Measurements from ENCODE around the gene TMEM82.

The TMEM82 gene

DNA sequence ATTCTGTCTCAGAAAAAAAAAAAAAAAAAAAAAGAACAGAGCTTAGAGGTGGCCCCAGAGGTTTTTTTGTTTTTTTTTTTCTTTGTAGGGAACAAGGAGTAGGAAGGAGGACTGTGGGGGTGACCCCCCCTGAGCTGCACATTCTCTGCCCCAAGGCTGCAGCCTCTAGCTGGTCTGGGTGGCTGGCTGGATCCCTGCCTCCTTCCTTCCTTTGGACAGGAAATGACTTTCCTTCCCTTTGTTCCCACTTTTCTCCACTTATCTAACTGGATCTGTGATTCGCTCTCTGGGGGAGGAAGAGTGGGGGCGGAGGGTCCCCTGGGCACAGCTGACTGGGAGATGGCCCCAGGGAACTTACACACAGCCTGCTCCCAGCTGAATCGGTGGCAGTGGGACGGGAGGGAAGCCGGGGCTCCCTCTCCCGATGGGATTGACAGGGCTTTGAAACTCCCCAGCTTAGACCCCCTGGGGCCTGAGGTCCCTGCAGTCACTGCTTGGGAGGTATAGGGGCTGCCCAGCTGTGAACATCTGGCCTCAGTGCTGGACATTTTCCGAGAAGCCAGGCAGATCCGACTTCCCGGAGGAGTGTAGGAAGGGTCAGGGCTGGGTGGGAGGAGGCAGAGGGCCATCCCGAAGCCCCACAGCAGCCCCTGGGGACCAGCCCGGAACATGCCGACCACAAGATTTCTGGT lies 18.4 kb downstream of the TMEM82 start (continued):
- TF ChIP-seq, protein P1, sequence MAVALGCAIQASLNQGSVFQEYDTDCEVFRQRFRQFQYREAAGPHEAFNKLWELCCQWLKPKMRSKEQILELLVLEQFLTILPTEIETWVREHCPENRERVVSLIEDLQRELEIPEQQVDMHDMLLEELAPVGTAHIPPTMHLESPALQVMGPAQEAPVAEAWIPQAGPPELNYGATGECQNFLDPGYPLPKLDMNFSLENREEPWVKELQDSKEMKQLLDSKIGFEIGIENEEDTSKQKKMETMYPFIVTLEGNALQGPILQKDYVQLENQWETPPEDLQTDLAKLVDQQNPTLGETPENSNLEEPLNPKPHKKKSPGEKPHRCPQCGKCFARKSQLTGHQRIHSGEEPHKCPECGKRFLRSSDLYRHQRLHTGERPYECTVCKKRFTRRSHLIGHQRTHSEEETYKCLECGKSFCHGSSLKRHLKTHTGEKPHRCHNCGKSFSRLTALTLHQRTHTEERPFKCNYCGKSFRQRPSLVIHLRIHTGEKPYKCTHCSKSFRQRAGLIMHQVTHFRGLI (tag by site-specific recombination; IDR thresholded peaks at IDR 0.05), result no peak
- TF ChIP-seq ZEB2 (tag by site-specific recombination; IDR thresholded peaks at IDR 0.05) (0 out of 2 replicates have a peak, but pooled peaks have one; percentile 18), FEZF1 (tag by site-specific recombination; IDR thresholded peaks at IDR 0.05) (no peak), ZBTB8A (tag by site-specific recombination; IDR thresholded peaks at IDR 0.05) (no peak), HOXA7 (CRISPR knock-in tag; IDR thresholded peaks at IDR 0.05; ENCODE audit: borderline replicate concordance) (no peak), ZNF174 (tag by site-specific recombination; IDR thresholded peaks at IDR 0.05) (no peak), ZNF37A (tag by site-specific recombination; IDR thresholded peaks at IDR 0.05) (no peak), ZNF529 (tag by site-specific recombination; IDR thresholded peaks at IDR 0.05; ENCODE audit: insufficient replicate concordance) (no peak), ZNF138 (tag by site-specific recombination; IDR thresholded peaks at IDR 0.05; ENCODE audit: borderline replicate concordance) (no peak), ZNF423 (tag by site-specific recombination; IDR thresholded peaks at IDR 0.05) (peak; percentile 66; the same call in 1 of the 2 replicates), ZNF707 (tag by site-specific recombination; IDR thresholded peaks at IDR 0.05) (no peak), ZNF10 (tag by site-specific recombination; IDR thresholded peaks at IDR 0.05) (no peak), ZNF292 (tag by site-specific recombination; IDR thresholded peaks at IDR 0.05; ENCODE audit: borderline replicate concordance, low read depth) (no peak), ZNF610 (tag by site-specific recombination; IDR thresholded peaks at IDR 0.05; ENCODE audit: borderline replicate concordance) (no peak), ZNF514 (tag by site-specific recombination; IDR thresholded peaks at IDR 0.05) (no peak), ZNF155 (tag by site-specific recombination; IDR thresholded peaks at IDR 0.05) (no peak), ZNF391 (tag by site-specific recombination; IDR thresholded peaks at IDR 0.05; ENCODE audit: borderline replicate concordance, low read depth) (no peak), ZNF830 (tag by site-specific recombination; IDR thresholded peaks at IDR 0.05; ENCODE audit: low read depth) (no peak), GLIS1 (tag by site-specific recombination; IDR thresholded peaks at IDR 0.05) (peak; percentile 99), ZNF658 (tag by site-specific recombination; IDR thresholded peaks at IDR 0.05) (no peak), ZNF366 (tag by site-specific recombination; conservative IDR thresholded peaks at IDR 0.05) (peak; percentile 50; the same call in 1 of the 2 replicates), ZNF2 (tag by site-specific recombination; IDR thresholded peaks at IDR 0.05) (peak; percentile 4; the same call in 1 of the 2 replicates), ZNF501 (tag by site-specific recombination; IDR thresholded peaks at IDR 0.05) (no peak), ZFP69B (tag by site-specific recombination; IDR thresholded peaks at IDR 0.05) (no peak), ZNF747 (tag by site-specific recombination; IDR thresholded peaks at IDR 0.05) (no peak), EGR2 (tag by site-specific recombination; IDR thresholded peaks at IDR 0.05; ENCODE audit: low read depth) (peak; percentile 95), ZNF76 (tag by site-specific recombination; IDR thresholded peaks at IDR 0.05; ENCODE audit: borderline replicate concordance, low read depth) (no peak)
- TF ChIP-seq, protein P2, sequence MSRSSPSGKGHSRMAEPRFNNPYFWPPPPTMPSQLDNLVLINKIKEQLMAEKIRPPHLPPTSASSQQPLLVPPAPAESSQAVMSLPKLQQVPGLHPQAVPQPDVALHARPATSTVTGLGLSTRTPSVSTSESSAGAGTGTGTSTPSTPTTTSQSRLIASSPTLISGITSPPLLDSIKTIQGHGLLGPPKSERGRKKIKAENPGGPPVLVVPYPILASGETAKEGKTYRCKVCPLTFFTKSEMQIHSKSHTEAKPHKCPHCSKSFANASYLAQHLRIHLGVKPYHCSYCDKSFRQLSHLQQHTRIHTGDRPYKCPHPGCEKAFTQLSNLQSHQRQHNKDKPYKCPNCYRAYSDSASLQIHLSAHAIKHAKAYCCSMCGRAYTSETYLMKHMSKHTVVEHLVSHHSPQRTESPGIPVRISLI (tag by site-specific recombination; IDR thresholded peaks at IDR 0.05), result no peak
- TF ChIP-seq, protein P3, sequence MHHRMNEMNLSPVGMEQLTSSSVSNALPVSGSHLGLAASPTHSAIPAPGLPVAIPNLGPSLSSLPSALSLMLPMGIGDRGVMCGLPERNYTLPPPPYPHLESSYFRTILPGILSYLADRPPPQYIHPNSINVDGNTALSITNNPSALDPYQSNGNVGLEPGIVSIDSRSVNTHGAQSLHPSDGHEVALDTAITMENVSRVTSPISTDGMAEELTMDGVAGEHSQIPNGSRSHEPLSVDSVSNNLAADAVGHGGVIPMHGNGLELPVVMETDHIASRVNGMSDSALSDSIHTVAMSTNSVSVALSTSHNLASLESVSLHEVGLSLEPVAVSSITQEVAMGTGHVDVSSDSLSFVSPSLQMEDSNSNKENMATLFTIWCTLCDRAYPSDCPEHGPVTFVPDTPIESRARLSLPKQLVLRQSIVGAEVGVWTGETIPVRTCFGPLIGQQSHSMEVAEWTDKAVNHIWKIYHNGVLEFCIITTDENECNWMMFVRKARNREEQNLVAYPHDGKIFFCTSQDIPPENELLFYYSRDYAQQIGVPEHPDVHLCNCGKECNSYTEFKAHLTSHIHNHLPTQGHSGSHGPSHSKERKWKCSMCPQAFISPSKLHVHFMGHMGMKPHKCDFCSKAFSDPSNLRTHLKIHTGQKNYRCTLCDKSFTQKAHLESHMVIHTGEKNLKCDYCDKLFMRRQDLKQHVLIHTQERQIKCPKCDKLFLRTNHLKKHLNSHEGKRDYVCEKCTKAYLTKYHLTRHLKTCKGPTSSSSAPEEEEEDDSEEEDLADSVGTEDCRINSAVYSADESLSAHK (tag by site-specific recombination; IDR thresholded peaks at IDR 0.05), result no peak
- TF ChIP-seq, protein P4, sequence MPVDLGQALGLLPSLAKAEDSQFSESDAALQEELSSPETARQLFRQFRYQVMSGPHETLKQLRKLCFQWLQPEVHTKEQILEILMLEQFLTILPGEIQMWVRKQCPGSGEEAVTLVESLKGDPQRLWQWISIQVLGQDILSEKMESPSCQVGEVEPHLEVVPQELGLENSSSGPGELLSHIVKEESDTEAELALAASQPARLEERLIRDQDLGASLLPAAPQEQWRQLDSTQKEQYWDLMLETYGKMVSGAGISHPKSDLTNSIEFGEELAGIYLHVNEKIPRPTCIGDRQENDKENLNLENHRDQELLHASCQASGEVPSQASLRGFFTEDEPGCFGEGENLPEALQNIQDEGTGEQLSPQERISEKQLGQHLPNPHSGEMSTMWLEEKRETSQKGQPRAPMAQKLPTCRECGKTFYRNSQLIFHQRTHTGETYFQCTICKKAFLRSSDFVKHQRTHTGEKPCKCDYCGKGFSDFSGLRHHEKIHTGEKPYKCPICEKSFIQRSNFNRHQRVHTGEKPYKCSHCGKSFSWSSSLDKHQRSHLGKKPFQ (tag by site-specific recombination; IDR thresholded peaks at IDR 0.05), result no peak
- TF ChIP-seq, protein P5, sequence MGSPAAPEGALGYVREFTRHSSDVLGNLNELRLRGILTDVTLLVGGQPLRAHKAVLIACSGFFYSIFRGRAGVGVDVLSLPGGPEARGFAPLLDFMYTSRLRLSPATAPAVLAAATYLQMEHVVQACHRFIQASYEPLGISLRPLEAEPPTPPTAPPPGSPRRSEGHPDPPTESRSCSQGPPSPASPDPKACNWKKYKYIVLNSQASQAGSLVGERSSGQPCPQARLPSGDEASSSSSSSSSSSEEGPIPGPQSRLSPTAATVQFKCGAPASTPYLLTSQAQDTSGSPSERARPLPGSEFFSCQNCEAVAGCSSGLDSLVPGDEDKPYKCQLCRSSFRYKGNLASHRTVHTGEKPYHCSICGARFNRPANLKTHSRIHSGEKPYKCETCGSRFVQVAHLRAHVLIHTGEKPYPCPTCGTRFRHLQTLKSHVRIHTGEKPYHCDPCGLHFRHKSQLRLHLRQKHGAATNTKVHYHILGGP (tag by site-specific recombination; IDR thresholded peaks at IDR 0.05), result no peak
- TF ChIP-seq, protein P6, sequence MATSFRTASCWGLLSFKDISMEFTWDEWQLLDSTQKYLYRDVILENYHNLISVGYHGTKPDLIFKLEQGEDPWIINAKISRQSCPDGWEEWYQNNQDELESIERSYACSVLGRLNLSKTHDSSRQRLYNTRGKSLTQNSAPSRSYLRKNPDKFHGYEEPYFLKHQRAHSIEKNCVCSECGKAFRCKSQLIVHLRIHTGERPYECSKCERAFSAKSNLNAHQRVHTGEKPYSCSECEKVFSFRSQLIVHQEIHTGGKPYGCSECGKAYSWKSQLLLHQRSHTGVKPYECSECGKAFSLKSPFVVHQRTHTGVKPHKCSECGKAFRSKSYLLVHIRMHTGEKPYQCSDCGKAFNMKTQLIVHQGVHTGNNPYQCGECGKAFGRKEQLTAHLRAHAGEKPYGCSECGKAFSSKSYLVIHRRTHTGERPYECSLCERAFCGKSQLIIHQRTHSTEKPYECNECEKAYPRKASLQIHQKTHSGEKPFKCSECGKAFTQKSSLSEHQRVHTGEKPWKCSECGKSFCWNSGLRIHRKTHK (tag by site-specific recombination; IDR thresholded peaks at IDR 0.05), result no peak
